ENCODE measurements around the gene FAM110D.

GRCh38 chr1:26119892-26120608 is 38.8 kb upstream of the FAM110D start:
- no peak for TF ChIP-seq CTCF (IDR thresholded peaks at IDR 0.05)
- TF ChIP-seq POLR2AphosphoS5 (IDR thresholded peaks at IDR 0.05; ENCODE audit: low read depth, low read length) = no peak
- no peak for TF ChIP-seq TCF7L2 (IDR thresholded peaks at IDR 0.05; ENCODE audit: low read depth, low read length)
- TF ChIP-seq REST (IDR thresholded peaks at IDR 0.05; ENCODE audit: insufficient read depth in 1 of 2, low read depth in 2 of 2, low read length in 1 of 2) = no peak

All from Panc1 (cell line).